Muscle of back (tissue), 10 donors: ENCODE data around the gene GUCD1. TPM values are rescaled to one million over a fixed set of nuclear protein-coding genes. Genes with fewer than 3 reads are reported as not detected.

Experiments used
- polyA plus RNA-seq, 10 donors: library from polyadenylated mRNA; unstranded; fragments of 120-200 nt; gene quantifications; one replicate each; pipeline ENCODE4 v1.2.1, GENCODE V29; 2013; ENCODE audit not compliant: insufficient read length in 10 of 10

The GUCD1 gene
- polyA plus RNA-seq, 10 donors = 57.4 to 76.5 (median 68.8) TPM

Other genes with a start within 250 kb of the GUCD1 start
- gene ADORA2A, start 127.5 kb downstream of the GUCD1 start, polyA plus RNA-seq = 10 to 100 TPM in 4 of 10 donors, 1 to 10 TPM in 6; 7.1 to 13.1 (median 9.8) TPM
- 1 to 10 TPM in 2 of 10 donors, under 1 TPM in 8; 0.13 to 1.4 (median 0.51) TPM for gene UPB1, start 59.8 kb downstream of the GUCD1 start, polyA plus RNA-seq
- 100 to 1,000 TPM in 7 of 10 donors, 10 to 100 TPM in 3; 86.2 to 147 (median 105) TPM for gene SNRPD3, start 861 bp upstream of the GUCD1 start, polyA plus RNA-seq
- gene LRRC75B, start 37.9 kb upstream of the GUCD1 start, polyA plus RNA-seq = 10 to 100 TPM in 1 of 10 donors, 1 to 10 TPM in 9; 5.9 to 12.4 (median 7.5) TPM
- 1 to 10 TPM in 9 of 10 donors, under 1 TPM in 1; 0.88 to 4.4 (median 2.8) TPM for gene GGT1, start 48.1 kb upstream of the GUCD1 start, polyA plus RNA-seq
- gene PIWIL3, start 219.6 kb upstream of the GUCD1 start, polyA plus RNA-seq = under 1 TPM in 2 of 10 donors, not detected in 8; 0.11 to 0.15 TPM